Tibial artery (tissue), 4 donors: ENCODE data around the gene ALS2.

ENCODE experiments used
- DNase-seq, 2 donors: peaks; one replicate each; pipeline ENCODE4 v3.0.0-alpha.2; 2019
- H3K27ac ChIP-seq, 2 donors: fragments of 200-600 bp; sonication (generic) in 1 of 2; 1 replicate in 1 of 2; 2 replicates in 1 of 2; pipeline ENCODE4 v1.5.1; 2018 to 2019; ENCODE audit warnings: mild to moderate bottlenecking in 1 of 2
- H3K27me3 ChIP-seq, 2 donors: fragments of 200-600 bp; sonication (generic) in 1 of 2; one replicate each; pipeline versions ENCODE4 v1.5.1 to v1.6.0; 2016 to 2019
- H3K36me3 ChIP-seq, 3 donors: fragments of 200-600 bp; sonication (generic) in 2 of 3; one replicate each; pipeline ENCODE4 v1.5.1; 2016 to 2019; ENCODE audit warnings: mild to moderate bottlenecking in 2 of 3
- H3K4me1 ChIP-seq, 4 donors: fragments of 200-600 bp; sonication (generic) in 2 of 4; 1 replicate in 3 of 4; 2 replicates in 1 of 4; pipeline ENCODE4 v1.5.1; 2016 to 2019
- H3K4me3 ChIP-seq, 2 donors: fragments of 200-600 bp; sonication (generic) in 1 of 2; 1 replicate in 1 of 2; 2 replicates in 1 of 2; pipeline ENCODE4 v1.5.1; 2018 to 2019; ENCODE audit warnings: mild to moderate bottlenecking in 2 of 2
- H3K9me3 ChIP-seq, 3 donors: fragments of 200-600 bp; sonication (generic) in 1 of 3; one replicate each; pipeline ENCODE4 v1.5.1; 2016 to 2019
- CTCF ChIP-seq, 2 experiments: fragments of 200-600 bp in 1 of 2; fragments of 450-650 bp in 1 of 2; IDR thresholded peaks; one replicate each; pipeline ENCODE4 v1.5.1; 2017 to 2019; ENCODE audit warnings: antibody characterized with exemption in 2 of 2, mild to moderate bottlenecking in 1 of 2, moderate library complexity in 1 of 2
- intact Hi-C: fragments of 100-400 bp; cut with DNase I; formaldehyde crosslinking; loops from one replicate; pipeline ENCODE4 v1.15.0; 2023; ENCODE audit warnings: low total_unique reads

Gene ALS2

GRCh38 chr2:201733544-201733943, 47.2 kb downstream of the ALS2 start:
- peaks cover 59 to 77% (median 67%) of the 10 kb centered on the region in 3 donors for H3K36me3 ChIP-seq
- no peak overlapping the region for H3K4me3 ChIP-seq
- no peak for TF ChIP-seq CTCF (IDR thresholded peaks at IDR 0.05)
- intact Hi-C loops: no loop called here
- no peaks in the 10 kb centered on the region for H3K27me3 ChIP-seq
- H3K9me3 ChIP-seq: no peaks in the 10 kb centered on the region
- no peak overlapping the region for H3K27ac ChIP-seq
- DNase-seq: no peak
- H3K4me1 ChIP-seq: peaks cover 0 to 5% (median 0%) of the 10 kb centered on the region in 4 donors

- peaks cover 61 to 77% (median 73%) of the 10 kb centered on the region in 3 donors for H3K36me3 ChIP-seq
These were observed 50.0 kb downstream of the ALS2 start for GRCh38 chr2:201730651-201731285.

GRCh38 chr2:201715459-201715858, 65.3 kb downstream of the ALS2 start:
- H3K4me1 ChIP-seq: no peaks in the 10 kb centered on the region
- DNase-seq: no peak
- no peaks in the 10 kb centered on the region for H3K27me3 ChIP-seq
- intact Hi-C loops: no loop called here
- peaks cover 61 to 75% (median 62%) of the 10 kb centered on the region in 3 donors for H3K36me3 ChIP-seq
- H3K9me3 ChIP-seq: peaks cover 0 to 6% (median 0%) of the 10 kb centered on the region in 3 donors
- H3K4me3 ChIP-seq: no peak overlapping the region
- no peak for TF ChIP-seq CTCF (IDR thresholded peaks at IDR 0.05)
- H3K27ac ChIP-seq: no peak overlapping the region

More at GRCh38 chr2:201730651-201731285, 50.0 kb downstream of the ALS2 start:
- Histone ChIP-seq H3K27me3 (no peaks in the 10 kb centered on the region), H3K4me3 (no peak overlapping the region), H3K4me1 (peaks cover 0 to 5% (median 0%) of the 10 kb centered on the region in 4 donors), H3K9me3 (no peaks in the 10 kb centered on the region), H3K27ac (no peak overlapping the region)
- DNase-seq: no peak
- intact Hi-C loops: no loop called here
- TF ChIP-seq CTCF (IDR thresholded peaks at IDR 0.05): no peak

GRCh38 chr2:201712726-201713125, 68.0 kb downstream of the ALS2 start:
- intact Hi-C loops: no loop called here
- Histone ChIP-seq H3K4me1 (no peaks in the 10 kb centered on the region), H3K36me3 (peaks cover 66 to 70% (median 68%) of the 10 kb centered on the region in 3 donors), H3K9me3 (no peaks in the 10 kb centered on the region), H3K4me3 (no peak overlapping the region), H3K27ac (no peak overlapping the region), H3K27me3 (no peaks in the 10 kb centered on the region)
- TF ChIP-seq CTCF (IDR thresholded peaks at IDR 0.05): no peak
- no peak for DNase-seq

GRCh38 chr2:201709747-201710146, 71.0 kb downstream of the ALS2 start:
- Histone ChIP-seq H3K27me3 (no peaks in the 10 kb centered on the region), H3K4me3 (no peak overlapping the region), H3K9me3 (no peaks in the 10 kb centered on the region), H3K27ac (no peak overlapping the region), H3K4me1 (no peaks in the 10 kb centered on the region), H3K36me3 (peaks cover 64 to 69% (median 69%) of the 10 kb centered on the region in 3 donors)
- no peak for TF ChIP-seq CTCF (IDR thresholded peaks at IDR 0.05)
- intact Hi-C loops: no loop called here
- DNase-seq: no peak
